PC-3 (cell line): ENCODE results near the gene MED12.

Experiments used
- CTCF ChIP-seq: fragments of 300-600 bp; sonication (generic); conservative IDR thresholded peaks from 2 replicates; pipeline ENCODE4 v1.5.1; 2017; ENCODE audit warnings: antibody characterized with exemption, low read depth, mild to moderate bottlenecking, low read length
- EZH2 ChIP-seq: fragments of 300-600 bp; sonication (generic); IDR thresholded peaks from one replicate; pipeline ENCODE4 v1.6.1; 2017; ENCODE audit warnings: antibody characterized with exemption, mild to moderate bottlenecking, low read length; ENCODE audit not compliant: unreplicated experiment
- EZH2phosphoT487 ChIP-seq: fragments of 300-600 bp; sonication (generic); IDR thresholded peaks from 2 replicates; pipeline ENCODE4 v1.6.1; 2018; ENCODE audit warnings: mild to moderate bottlenecking, antibody characterized with exemption, low read length, borderline replicate concordance

DNA sequence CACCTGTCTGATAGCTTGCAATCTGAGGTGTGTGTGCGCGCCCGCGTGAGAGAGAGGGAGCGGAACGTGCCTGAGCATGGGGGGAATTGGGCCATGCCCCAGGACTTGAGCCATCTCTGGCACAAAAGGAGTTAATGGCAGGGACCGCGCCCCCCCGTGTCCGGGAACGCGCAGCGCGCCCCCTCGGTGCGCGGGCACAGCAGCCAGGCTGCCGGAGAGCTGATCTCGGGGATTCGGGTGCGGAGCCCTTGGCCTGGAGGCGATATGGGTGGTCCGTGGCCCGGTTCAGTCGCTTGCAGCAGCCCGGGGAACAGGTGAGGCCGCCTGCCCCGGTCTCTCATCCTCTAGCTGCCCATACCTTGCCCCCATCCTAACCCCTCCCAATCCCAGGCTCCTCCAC is 26.3 kb downstream of the MED12 start, which contains the start of gene NLGN3:
- no peak for TF ChIP-seq CTCF
- no peak for TF ChIP-seq EZH2
- no peak for TF ChIP-seq EZH2phosphoT487
